G401 (cell line): ENCODE measurements around the gene SPCS1. TPM values are rescaled to one million over a fixed set of nuclear protein-coding genes. Genes with fewer than 3 reads are reported as not detected.
"Not testable (repeated sequence)": the region's sequence is repeated elsewhere in the genome, so short reads cannot be mapped to it uniquely, and the experiment has no call there.

Experiments
- DNase-seq: peaks from one replicate; pipeline ENCODE4 v3.0.0-alpha.2; 2015; ENCODE audit warnings: low spot score
- in situ Hi-C: cut with HindIII; loops from 2 replicates; pipeline ENCODE4 v1.10.0; 2016; ENCODE audit warnings: low sequenced_read_pairs, mixed read lengths
- total RNA-seq: library from RNA; depleted of rRNA; stranded (reverse); fragments of >200 nt; shearing (Covaris generic); gene quantifications from 2 replicates; pipeline ENCODE4 v1.2.3, GENCODE V29; 2014; rRNA removed

SPCS1 gene
- total RNA-seq, 1 experiment from 2014 or later, result 80.3 TPM

- DNase-seq, result no peak
- in situ Hi-C loops, result no loop called here
Measured at GRCh38 chr3:52722491-52722890, 16.6 kb downstream of the SPCS1 start.

DNA sequence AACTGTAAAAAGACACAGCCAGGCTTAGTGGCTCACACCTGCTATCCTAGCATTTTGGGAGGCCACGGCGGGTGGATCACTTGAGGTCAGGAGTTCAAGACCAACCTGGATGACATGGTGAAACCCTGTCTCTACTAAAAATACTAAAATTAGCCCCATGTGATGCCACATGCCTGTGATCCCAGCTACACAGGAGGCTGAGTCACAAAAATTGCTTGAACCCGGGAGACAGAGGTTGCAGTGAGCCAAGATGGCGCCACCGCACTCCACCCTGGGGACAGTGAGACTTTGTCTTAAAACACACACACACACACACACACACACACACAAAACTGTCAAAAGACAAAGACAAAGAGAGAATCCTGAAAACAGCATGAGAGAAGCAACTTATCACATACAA is 18.0 kb downstream of the SPCS1 start:
- no peak for DNase-seq
- in situ Hi-C loops, result no loop called here

GRCh38 chr3:52724511-52724910 is 18.6 kb downstream of the SPCS1 start:
- in situ Hi-C loops, result no loop called here
- DNase-seq, result no peak

DNA sequence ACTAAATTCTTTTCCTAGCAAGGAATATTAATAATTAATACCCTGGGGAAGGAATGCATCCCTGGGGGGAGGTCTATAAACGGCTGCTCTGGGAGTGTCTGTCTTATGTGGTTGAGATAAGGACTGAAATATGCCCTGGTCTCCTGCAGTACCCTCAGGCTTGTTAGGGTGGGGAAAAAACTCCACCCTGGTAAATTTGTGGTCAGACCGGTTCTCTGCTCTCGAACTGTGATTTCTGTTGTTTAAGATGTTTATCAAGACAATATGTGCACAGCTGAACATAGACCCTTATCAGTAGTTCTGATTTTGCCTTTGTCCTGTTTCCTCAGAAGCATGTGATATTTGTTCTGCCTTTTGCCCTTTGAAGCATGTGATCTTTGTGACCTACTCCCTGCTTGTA is 22.8 kb downstream of the SPCS1 start:
- DNase-seq, in situ Hi-C loops: not testable (repeated sequence)

DNA sequence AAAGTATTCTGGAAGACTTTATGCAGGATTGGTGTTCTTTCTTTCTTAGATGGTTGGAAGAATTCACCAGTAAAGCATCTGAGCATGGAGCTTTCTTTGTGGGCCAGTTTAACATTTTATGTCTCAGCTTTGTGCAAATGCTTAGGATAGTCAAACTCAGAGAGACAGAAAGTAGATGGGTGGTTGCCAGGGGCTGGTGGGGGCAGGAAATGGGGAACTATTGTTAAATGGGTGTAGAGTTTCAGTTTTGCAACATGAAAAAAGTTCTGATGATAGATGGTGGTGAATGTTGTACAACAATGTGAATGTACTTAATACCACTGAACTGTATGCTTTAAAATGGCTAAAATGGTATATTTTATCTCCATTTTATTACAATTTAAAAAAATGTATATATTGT is 24.8 kb downstream of the SPCS1 start:
- in situ Hi-C loops, result no loop called here
- DNase-seq, result no peak

- in situ Hi-C loops, result no loop called here
- DNase-seq, result no peak
Measured at GRCh38 chr3:52731590-52731989, 25.7 kb downstream of the SPCS1 start.

- in situ Hi-C loops, result no loop called here
- DNase-seq, result no peak
Measured at GRCh38 chr3:52733256-52733891, 27.5 kb downstream of the SPCS1 start.

DNA sequence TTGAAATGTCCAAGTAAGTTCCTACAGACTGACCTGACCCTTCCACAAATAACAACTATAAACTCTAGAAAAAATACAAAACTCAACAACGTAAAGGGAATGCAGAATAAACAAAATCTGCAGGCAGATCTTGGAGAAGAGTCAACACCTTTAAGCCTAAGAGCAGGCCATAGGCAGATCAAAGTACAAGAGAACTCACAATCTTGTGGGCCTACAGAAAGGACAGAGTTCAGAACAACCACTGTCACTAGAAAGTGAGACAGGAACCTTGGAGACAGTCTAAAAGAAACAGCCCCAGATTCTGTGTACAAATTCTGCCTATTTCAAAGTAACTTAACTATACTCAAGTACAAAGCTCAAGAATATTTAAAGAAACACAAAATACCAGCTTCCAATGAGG is 33.8 kb downstream of the SPCS1 start:
- in situ Hi-C loops, result no loop called here
- no peak for DNase-seq

DNA sequence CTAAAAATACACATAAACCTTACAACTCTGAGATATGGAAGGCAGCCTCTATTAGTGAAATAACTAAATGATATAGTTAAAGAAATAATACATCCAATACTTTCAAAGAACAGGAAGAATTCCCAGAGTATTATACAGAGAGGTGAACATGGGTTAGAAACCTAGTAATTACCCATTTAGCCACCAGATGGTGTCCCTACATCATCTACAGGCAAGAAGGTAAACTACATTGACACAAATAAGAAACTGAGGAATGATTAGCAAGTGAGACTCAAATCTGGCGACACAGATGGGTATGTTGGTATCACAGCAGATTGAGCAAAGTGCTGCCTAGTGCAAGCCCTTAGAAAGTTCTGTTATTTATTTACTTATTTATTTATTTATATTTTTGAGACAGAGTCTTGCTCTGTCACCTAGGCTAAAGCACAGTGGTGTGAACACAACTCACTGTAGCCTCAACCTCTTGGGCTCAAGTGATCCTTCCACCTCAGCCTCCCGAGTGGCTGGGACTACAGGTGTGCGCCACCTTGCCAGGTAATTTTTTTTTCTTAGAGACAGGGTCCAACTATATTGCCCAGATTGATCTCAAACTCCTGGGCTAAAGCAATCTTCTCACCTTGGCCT is 36.6 kb downstream of the SPCS1 start:
- DNase-seq, result peak; percentile 27
- in situ Hi-C loops, result no loop called here

GRCh38 chr3:52743152-52743551 is 37.2 kb downstream of the SPCS1 start:
- in situ Hi-C loops, result no loop called here
- DNase-seq, result no peak

- in situ Hi-C loops, result no loop called here
- no peak for DNase-seq
Measured at GRCh38 chr3:52743721-52744120, 37.8 kb downstream of the SPCS1 start.

- in situ Hi-C loops, result no loop called here
- DNase-seq, result no peak
Measured at GRCh38 chr3:52752045-52752660, 46.2 kb downstream of the SPCS1 start.

GRCh38 chr3:52754373-52754772 is 48.5 kb downstream of the SPCS1 start:
- no peak for DNase-seq
- in situ Hi-C loops, result no loop called here

GRCh38 chr3:52756141-52756540 is 50.2 kb downstream of the SPCS1 start:
- in situ Hi-C loops, result no loop called here
- DNase-seq, result no peak

Other genes starting within 250 kb of the SPCS1 start
- not detected in 2 replicates for gene STAB1, start 210.8 kb upstream of the SPCS1 start, total RNA-seq
- gene NT5DC2, start 172.2 kb upstream of the SPCS1 start, total RNA-seq, result 36.9 and 53.2 TPM in 2 replicates
- gene UQCC5, start 169.5 kb upstream of the SPCS1 start, total RNA-seq, result 4.2 and 48.9 TPM in 2 replicates
- 21.6 and 38.4 TPM in 2 replicates for gene PBRM1, start 20.2 kb upstream of the SPCS1 start, total RNA-seq
- gene GNL3, start 20.1 kb upstream of the SPCS1 start, total RNA-seq, result 127 and 216 TPM in 2 replicates
- gene GLT8D1, start 315 bp upstream of the SPCS1 start, total RNA-seq, result 77.8 and 104 TPM in 2 replicates
- 34.1 and 40.7 TPM in 2 replicates for gene NEK4, start 64.8 kb downstream of the SPCS1 start, total RNA-seq
- not detected in 2 replicates for gene ITIH1, start 71.5 kb downstream of the SPCS1 start, total RNA-seq
- not detected in 2 replicates for gene ITIH3, start 88.7 kb downstream of the SPCS1 start, total RNA-seq
- 0.18 and 0.68 TPM in 2 replicates for gene ITIH4, start 124.6 kb downstream of the SPCS1 start, total RNA-seq
- not detected in 2 replicates for gene MUSTN1, start 128.9 kb downstream of the SPCS1 start, total RNA-seq
- 6.4 and 8.9 TPM in 2 replicates for gene STIMATE, start 191.4 kb downstream of the SPCS1 start, total RNA-seq